ENCODE measurements around the gene SIGLEC15.

The SIGLEC15 gene

DNA sequence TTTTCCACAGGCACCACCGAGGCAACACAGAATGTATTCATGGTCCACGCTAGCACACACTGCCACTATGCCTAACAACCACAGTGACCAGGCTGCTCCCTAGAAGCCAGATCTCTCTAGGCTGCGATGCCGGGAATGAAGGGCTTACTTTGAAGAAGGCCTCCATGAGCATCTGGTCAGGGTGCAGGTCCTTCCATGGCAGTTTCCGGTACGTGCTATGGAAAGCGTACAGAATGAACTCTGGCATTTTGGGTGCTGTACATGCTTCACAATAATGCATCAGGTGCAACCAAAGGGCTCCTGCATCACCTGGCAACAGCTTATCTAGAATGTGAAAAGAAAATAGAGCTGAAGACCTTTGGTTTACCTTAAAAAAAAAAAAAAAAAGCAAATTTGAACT lies 44.9 kb downstream of the SIGLEC15 start:
- no peak for TF ChIP-seq ZNF565 (CRISPR knock-in tag; conservative IDR thresholded peaks at IDR 0.05; ENCODE audit: low read depth)
- TF ChIP-seq ISL1 (CRISPR knock-in tag; IDR thresholded peaks at IDR 0.05) = no peak
- no peak for TF ChIP-seq ZFP3 (CRISPR knock-in tag; IDR thresholded peaks at IDR 0.05)
- no peak for TF ChIP-seq GLIS3 (CRISPR knock-in tag; IDR thresholded peaks at IDR 0.05)
- TF ChIP-seq TSHZ2 (CRISPR knock-in tag; IDR thresholded peaks at IDR 0.05) = no peak
- no peak for TF ChIP-seq ESRRG (CRISPR knock-in tag; IDR thresholded peaks at IDR 0.05)
- no peak for TF ChIP-seq SNAI2 (CRISPR knock-in tag; IDR thresholded peaks at IDR 0.05)
- TF ChIP-seq CSRNP3 (CRISPR knock-in tag; IDR thresholded peaks at IDR 0.05) = no peak
- TF ChIP-seq RARB (CRISPR knock-in tag; IDR thresholded peaks at IDR 0.05) = no peak
- TF ChIP-seq ZC3H10 (CRISPR knock-in tag; IDR thresholded peaks at IDR 0.05) = no peak
- no peak for TF ChIP-seq PPARA (CRISPR knock-in tag; IDR thresholded peaks at IDR 0.05; ENCODE audit: borderline replicate concordance)
- TF ChIP-seq ZNF70 (CRISPR knock-in tag; IDR thresholded peaks at IDR 0.05) = no peak
- no peak for TF ChIP-seq POU6F1 (CRISPR knock-in tag; IDR thresholded peaks at IDR 0.05; ENCODE audit: borderline replicate concordance, low read depth)
- no peak for ATAC-seq

DNA sequence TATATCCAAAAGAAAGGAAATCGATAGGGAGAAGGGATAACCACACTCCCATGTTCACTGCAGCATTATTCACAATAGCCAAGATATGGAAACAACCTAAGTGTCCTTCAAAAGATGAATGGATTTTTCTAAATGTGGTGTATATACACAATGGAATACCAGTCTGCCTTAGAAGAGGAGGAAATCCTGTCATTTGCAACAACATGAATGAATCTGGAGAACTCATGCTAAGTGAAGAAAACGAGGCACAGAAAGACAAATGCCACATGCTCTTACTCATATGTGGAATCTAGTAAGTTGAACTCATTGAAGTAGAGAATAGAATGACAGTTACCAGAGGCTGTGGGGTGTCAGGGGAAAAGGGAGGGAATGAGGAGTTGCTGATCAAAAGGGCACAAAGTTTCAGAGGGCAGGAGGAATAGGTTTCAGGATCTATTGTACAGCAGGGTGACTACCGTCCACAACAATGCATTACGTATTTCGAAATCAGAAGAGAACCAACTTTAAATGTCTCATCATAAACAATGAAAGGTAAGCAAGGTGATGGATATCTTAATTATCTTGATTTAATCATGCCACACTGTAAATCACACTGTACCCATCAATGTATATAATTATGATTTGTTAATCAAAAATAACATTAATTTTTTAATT lies 46.1 kb downstream of the SIGLEC15 start:
- ATAC-seq = no peak
- TF ChIP-seq CSRNP3 (CRISPR knock-in tag; IDR thresholded peaks at IDR 0.05) = no peak
- TF ChIP-seq ARNTL (CRISPR knock-in tag; IDR thresholded peaks at IDR 0.05; ENCODE audit: borderline replicate concordance, low read depth) = no peak
- TF ChIP-seq ZFP3 (CRISPR knock-in tag; IDR thresholded peaks at IDR 0.05) = no peak
- no peak for TF ChIP-seq TOX (CRISPR knock-in tag; IDR thresholded peaks at IDR 0.05; ENCODE audit: borderline replicate concordance)
- TF ChIP-seq, protein P1, sequence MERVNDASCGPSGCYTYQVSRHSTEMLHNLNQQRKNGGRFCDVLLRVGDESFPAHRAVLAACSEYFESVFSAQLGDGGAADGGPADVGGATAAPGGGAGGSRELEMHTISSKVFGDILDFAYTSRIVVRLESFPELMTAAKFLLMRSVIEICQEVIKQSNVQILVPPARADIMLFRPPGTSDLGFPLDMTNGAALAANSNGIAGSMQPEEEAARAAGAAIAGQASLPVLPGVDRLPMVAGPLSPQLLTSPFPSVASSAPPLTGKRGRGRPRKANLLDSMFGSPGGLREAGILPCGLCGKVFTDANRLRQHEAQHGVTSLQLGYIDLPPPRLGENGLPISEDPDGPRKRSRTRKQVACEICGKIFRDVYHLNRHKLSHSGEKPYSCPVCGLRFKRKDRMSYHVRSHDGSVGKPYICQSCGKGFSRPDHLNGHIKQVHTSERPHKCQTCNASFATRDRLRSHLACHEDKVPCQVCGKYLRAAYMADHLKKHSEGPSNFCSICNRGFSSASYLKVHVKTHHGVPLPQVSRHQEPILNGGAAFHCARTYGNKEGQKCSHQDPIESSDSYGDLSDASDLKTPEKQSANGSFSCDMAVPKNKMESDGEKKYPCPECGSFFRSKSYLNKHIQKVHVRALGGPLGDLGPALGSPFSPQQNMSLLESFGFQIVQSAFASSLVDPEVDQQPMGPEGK (CRISPR knock-in tag; IDR thresholded peaks at IDR 0.05; ENCODE audit: borderline replicate concordance) = no peak
- TF ChIP-seq RARB (CRISPR knock-in tag; IDR thresholded peaks at IDR 0.05) = no peak
- TF ChIP-seq ZNF565 (CRISPR knock-in tag; conservative IDR thresholded peaks at IDR 0.05; ENCODE audit: low read depth) = no peak
- TF ChIP-seq TSHZ2 (CRISPR knock-in tag; IDR thresholded peaks at IDR 0.05) = no peak
- no peak for TF ChIP-seq ZC3H10 (CRISPR knock-in tag; IDR thresholded peaks at IDR 0.05)
- TF ChIP-seq TCF4 (CRISPR knock-in tag; IDR thresholded peaks at IDR 0.05; ENCODE audit: borderline replicate concordance) = no peak
- TF ChIP-seq ESRRG (CRISPR knock-in tag; IDR thresholded peaks at IDR 0.05) = no peak
